Activated naive CD4-positive, alpha-beta T cell treated with anti-CD3 and anti-CD28 coated beads, Interleukin-2, amount 50 U/mL, for 24 hours (primary cell): ENCODE measurements around the gene SLC22A13.
"Not testable (repeated sequence)": the region's sequence is repeated elsewhere in the genome, so short reads cannot be mapped to it uniquely, and the experiment has no call there.

Experiments used
- H3K27ac Mint-ChIP-seq: one replicate; pipeline ENCODE4 v1.8.0; 2021; ENCODE audit warnings: mild to moderate bottlenecking, mixed read lengths
- H3K27me3 Mint-ChIP-seq: one replicate; pipeline ENCODE4 v1.8.0; 2021; ENCODE audit warnings: mixed read lengths
- H3K36me3 Mint-ChIP-seq: one replicate; pipeline ENCODE4 v1.8.0; 2021; ENCODE audit warnings: mixed read lengths
- H3K4me1 Mint-ChIP-seq: one replicate; pipeline ENCODE4 v1.8.0; 2021; ENCODE audit warnings: mixed read lengths
- H3K4me3 Mint-ChIP-seq: one replicate; pipeline ENCODE4 v1.8.0; 2021; ENCODE audit warnings: mild to moderate bottlenecking, mixed read lengths
- H3K9me3 Mint-ChIP-seq: one replicate; pipeline ENCODE4 v1.8.0; 2021; ENCODE audit warnings: mixed read lengths

Gene SLC22A13

DNA sequence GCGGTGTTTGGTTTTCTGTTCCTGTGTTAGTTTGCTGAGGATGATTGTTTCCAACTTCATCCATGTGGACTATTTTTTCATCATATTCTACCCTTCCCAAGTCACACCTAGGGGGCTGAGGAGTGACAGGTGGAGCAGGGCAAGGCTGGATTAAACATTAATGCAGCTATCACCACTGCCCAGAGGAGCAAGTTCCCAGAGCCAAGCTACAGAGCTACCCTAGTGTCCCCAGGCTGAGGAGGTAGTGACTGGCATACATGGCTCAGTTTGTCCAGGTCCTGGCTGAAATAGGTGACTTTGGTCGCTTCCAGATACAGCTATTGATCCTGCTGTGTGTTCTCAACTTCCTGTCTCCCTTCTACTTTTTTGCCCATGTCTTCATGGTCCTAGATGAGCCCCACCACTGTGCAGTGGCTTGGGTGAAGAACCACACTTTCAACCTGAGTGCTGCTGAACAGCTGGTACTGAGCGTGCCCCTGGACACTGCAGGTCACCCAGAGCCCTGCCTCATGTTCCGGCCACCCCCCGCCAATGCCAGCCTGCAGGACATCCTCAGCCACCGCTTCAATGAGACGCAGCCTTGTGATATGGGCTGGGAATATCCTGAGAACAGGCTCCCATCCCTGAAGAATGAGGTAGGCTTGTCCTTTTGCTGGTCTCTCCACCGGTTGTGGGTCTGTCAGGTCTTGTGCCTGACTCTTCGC lies at the start of gene SLC22A13:
SLC22A13 (plus strand) TSS at position 209 of the 704 bp plus-strand sequence; CDS start at position 258, 49 bp downstream.
- Mint-ChIP-seq H3K36me3 (peaks cover 5% of the 10 kb centered on the region), H3K27me3 (no peaks in the 10 kb centered on the region), H3K4me1 (peaks cover 21% of the 10 kb centered on the region), H3K27ac (no peak within 1 kb of the TSS), H3K4me3 (no peak within 1 kb of the TSS), H3K9me3 (no peaks in the 10 kb centered on the region)

- Mint-ChIP-seq H3K4me3 (no peak overlapping the region), H3K9me3 (no peaks in the 10 kb centered on the region), H3K27ac (no peak overlapping the region), H3K4me1 (peaks cover 24% of the 10 kb centered on the region), H3K27me3 (no peaks in the 10 kb centered on the region), H3K36me3 (peaks cover 15% of the 10 kb centered on the region)
Observed at GRCh38 chr3:38219609-38220197, 45.9 kb upstream of the SLC22A13 start.

GRCh38 chr3:38221005-38221404 lies 44.6 kb upstream of the SLC22A13 start:
- no peaks in the 10 kb centered on the region for H3K9me3 Mint-ChIP-seq
- no peak overlapping the region for H3K4me3 Mint-ChIP-seq
- peaks cover 18% of the 10 kb centered on the region for H3K4me1 Mint-ChIP-seq
- H3K27me3 Mint-ChIP-seq = no peaks in the 10 kb centered on the region
- peaks cover 19% of the 10 kb centered on the region for H3K36me3 Mint-ChIP-seq
- peak overlapping the region; percentile 11 for H3K27ac Mint-ChIP-seq

DNA sequence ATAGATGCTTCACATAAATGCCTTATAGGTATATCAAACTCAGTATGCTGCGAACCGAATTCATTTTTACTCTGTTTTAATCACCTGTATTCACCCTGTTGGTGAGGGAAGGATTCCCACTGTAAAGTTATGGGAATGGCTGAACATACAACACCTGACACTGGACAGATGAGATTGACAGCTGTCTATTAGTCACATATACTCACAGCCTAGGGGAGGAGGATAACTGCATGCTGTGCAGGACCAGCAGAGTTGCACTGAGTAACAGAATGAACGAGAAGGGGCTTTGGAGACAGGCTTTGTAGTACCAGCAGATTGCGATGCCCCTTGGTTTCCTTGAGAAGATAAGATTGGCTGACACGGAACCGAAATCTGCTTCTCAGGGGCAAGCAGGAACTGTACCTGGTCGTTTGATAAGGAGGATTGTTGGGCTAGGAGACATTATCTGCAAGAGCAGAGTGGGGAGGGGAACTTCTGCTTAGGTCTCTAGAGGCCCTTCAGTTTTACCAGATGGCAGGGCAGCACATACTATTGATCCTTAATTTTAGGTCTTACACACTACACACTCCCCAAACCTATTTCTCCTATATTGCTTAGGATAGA lies 43.5 kb upstream of the SLC22A13 start:
- Mint-ChIP-seq H3K27me3 (no peaks in the 10 kb centered on the region), H3K36me3 (peaks cover 15% of the 10 kb centered on the region), H3K4me1 (peaks cover 18% of the 10 kb centered on the region), H3K9me3 (no peaks in the 10 kb centered on the region), H3K4me3 (no peak overlapping the region), H3K27ac (peak overlapping the region; percentile 18)

GRCh38 chr3:38224357-38224756 lies 41.3 kb upstream of the SLC22A13 start:
- H3K4me1 Mint-ChIP-seq = peaks cover 8% of the 10 kb centered on the region
- no peaks in the 10 kb centered on the region for H3K27me3 Mint-ChIP-seq
- H3K27ac Mint-ChIP-seq = no peak overlapping the region
- no peak overlapping the region for H3K4me3 Mint-ChIP-seq
- no peaks in the 10 kb centered on the region for H3K9me3 Mint-ChIP-seq
- peaks cover 19% of the 10 kb centered on the region for H3K36me3 Mint-ChIP-seq

DNA sequence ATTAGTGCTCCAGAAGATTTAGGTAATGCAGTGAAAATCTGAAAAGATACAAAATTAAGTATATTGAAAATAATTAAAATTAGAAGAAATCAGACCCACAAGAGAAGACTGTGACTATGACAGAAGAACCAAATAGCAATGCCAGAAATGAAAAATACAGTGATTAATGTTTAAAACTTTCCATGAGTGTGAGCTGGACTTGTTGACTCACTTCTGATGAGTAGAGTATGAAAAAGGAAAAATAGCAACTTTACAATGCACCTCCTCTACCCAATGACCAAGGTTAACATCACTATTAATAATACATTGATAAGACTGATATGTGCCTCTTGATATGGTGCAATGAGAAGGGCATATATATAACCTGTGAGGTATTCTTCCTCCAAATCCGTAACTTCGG lies 39.3 kb upstream of the SLC22A13 start:
- Mint-ChIP-seq H3K4me3 (no peak overlapping the region), H3K27me3 (no peaks in the 10 kb centered on the region), H3K4me1 (no peaks in the 10 kb centered on the region), H3K9me3 (no peaks in the 10 kb centered on the region), H3K36me3 (peaks cover 23% of the 10 kb centered on the region), H3K27ac (no peak overlapping the region)

DNA sequence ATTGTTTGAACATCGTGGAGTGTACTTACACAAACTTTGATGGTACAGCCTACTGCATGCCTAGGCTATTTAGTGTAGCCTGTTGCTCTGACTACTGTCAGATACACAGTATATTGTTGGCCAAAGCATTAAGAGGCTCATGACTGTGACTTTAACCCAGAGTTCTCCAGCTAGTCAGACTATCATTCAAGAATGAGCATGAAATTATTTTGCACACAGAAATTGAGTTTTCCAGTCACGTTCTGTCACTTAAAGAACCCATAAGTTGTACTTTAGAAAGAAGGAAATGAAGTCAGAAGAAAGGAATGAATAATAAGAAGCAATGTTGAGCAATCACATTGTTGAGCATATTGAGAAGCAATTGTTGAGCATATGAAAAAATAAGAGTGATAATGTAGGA lies 37.6 kb upstream of the SLC22A13 start:
- Mint-ChIP-seq H3K4me1 (no peaks in the 10 kb centered on the region), H3K9me3 (no peaks in the 10 kb centered on the region), H3K4me3 (no peak overlapping the region), H3K36me3 (peaks cover 22% of the 10 kb centered on the region), H3K27me3 (no peaks in the 10 kb centered on the region), H3K27ac (no peak overlapping the region)

DNA sequence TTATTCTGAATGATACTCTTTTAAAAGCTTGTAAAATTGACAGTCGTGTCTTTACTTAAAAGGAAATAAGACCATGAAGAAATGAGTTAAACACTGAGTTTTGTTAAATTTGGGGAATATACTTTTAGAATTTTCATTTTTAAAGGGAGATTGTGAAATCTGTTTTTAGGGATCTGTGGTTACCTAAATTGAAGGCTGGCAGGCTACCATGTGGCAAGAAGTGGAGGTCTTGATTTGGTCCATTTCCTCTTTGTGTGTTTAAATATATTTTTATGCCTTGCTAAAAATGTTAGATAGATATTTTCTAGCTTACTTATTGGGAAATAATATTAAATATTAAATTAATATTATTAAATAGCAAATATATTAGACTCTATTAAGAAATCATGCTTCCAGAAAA lies 36.6 kb upstream of the SLC22A13 start:
- peaks cover 29% of the 10 kb centered on the region for H3K36me3 Mint-ChIP-seq
- no peaks in the 10 kb centered on the region for H3K4me1 Mint-ChIP-seq
- H3K27ac Mint-ChIP-seq = no peak overlapping the region

GRCh38 chr3:38232701-38233100 lies 32.9 kb upstream of the SLC22A13 start:
- Mint-ChIP-seq H3K36me3 (peaks cover 48% of the 10 kb centered on the region), H3K9me3 (peaks cover 16% of the 10 kb centered on the region), H3K27me3 (no peaks in the 10 kb centered on the region), H3K4me3 (no peak overlapping the region), H3K4me1 (no peaks in the 10 kb centered on the region), H3K27ac (no peak overlapping the region)

More for the DNA sequence above, 36.6 kb upstream of the SLC22A13 start:
- Mint-ChIP-seq H3K27me3 (no peaks in the 10 kb centered on the region), H3K4me3 (no peak overlapping the region), H3K9me3 (no peaks in the 10 kb centered on the region)

DNA sequence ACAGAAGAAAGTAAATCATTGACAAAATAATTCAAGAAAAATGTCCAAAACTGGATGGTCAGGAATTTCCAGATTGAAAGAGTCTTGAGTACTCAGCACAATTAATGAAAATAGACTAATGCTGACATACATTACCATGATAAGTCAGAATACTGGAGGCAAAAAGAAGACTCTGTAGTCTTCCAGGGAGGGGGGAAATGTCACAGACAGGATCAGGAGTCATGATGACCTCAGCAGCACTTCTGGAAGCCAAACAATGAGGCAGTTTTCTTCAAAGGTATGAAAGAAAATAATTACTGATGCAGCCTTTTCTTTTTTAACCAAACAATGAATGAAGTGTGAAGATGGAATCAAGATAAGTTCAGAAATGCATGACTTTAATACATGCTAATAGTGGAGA lies 30.1 kb upstream of the SLC22A13 start:
- peak overlapping the region; percentile 26 for H3K27ac Mint-ChIP-seq
- peaks cover 69% of the 10 kb centered on the region for H3K36me3 Mint-ChIP-seq
- no peak overlapping the region for H3K4me3 Mint-ChIP-seq
- H3K9me3 Mint-ChIP-seq = peaks cover 19% of the 10 kb centered on the region
- no peaks in the 10 kb centered on the region for H3K4me1 Mint-ChIP-seq
- no peaks in the 10 kb centered on the region for H3K27me3 Mint-ChIP-seq

DNA sequence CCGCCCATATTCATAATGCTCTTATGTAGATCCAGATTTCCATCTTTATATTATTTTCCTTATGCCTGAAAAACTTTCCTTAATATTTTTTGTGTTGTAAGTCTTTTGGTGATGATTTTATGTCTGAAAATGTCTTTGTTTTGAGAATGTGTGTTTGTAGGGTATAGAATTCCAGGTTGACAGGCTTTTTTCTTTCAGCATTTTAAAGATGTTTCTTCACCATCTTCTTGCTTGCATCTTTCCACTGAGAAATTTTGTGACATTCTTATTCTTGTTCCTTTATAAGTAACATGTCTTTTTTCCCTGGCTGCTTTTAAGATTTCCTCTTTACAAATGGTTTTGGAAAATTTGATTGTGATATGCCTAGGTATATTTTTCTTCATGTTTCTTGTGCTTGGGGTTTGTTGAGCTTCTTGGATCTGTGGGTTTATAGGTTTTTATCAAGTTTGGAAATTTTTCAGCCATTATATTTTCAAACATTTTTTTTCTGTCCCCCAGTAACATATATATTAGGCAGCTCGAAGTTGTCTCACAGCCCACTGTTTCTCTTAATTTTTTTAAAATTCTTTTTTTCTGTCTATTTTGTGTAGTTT lies 27.1 kb upstream of the SLC22A13 start:
- Mint-ChIP-seq H3K27me3 (no peaks in the 10 kb centered on the region), H3K4me1 (no peaks in the 10 kb centered on the region), H3K36me3 (peaks cover 68% of the 10 kb centered on the region), H3K27ac (no peak overlapping the region), H3K4me3 (no peak overlapping the region), H3K9me3 (peaks cover 19% of the 10 kb centered on the region)

- H3K27me3 Mint-ChIP-seq, H3K9me3 Mint-ChIP-seq, H3K4me3 Mint-ChIP-seq, H3K27ac Mint-ChIP-seq, H3K4me1 Mint-ChIP-seq: not testable (repeated sequence)
- H3K36me3 Mint-ChIP-seq = peaks cover 34% of the 10 kb centered on the region
Observed at GRCh38 chr3:38242812-38243211, 22.8 kb upstream of the SLC22A13 start.

DNA sequence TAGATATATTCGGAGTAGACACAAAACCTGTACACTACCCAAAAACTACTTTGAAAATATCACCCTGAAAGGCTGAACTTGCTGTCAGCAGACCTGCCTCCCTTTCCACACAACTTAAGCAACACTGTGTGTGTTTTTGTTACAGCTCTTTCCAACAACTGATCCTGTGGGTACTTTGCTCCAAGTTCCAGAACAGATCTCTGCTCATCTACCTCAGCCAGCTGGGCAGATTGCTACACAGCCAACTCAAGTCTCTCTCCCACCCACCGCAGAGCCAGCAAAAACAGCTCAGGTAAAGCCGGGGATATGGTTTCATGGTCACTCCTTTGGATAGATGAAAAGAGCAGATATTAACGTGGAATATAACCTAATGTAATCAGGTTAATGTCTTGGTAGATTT lies 19.7 kb upstream of the SLC22A13 start:
- Mint-ChIP-seq H3K27me3 (no peaks in the 10 kb centered on the region), H3K4me3 (no peak overlapping the region), H3K4me1 (peaks cover 7% of the 10 kb centered on the region), H3K27ac (no peak overlapping the region), H3K9me3 (no peaks in the 10 kb centered on the region), H3K36me3 (peaks cover 14% of the 10 kb centered on the region)

- no peaks in the 10 kb centered on the region for H3K9me3 Mint-ChIP-seq
- peaks cover 7% of the 10 kb centered on the region for H3K4me1 Mint-ChIP-seq
- no peak overlapping the region for H3K4me3 Mint-ChIP-seq
- peaks cover 13% of the 10 kb centered on the region for H3K36me3 Mint-ChIP-seq
- peak overlapping the region; percentile 66 for H3K27ac Mint-ChIP-seq
- H3K27me3 Mint-ChIP-seq = no peaks in the 10 kb centered on the region
Observed at GRCh38 chr3:38247366-38248035, 18.1 kb upstream of the SLC22A13 start.

DNA sequence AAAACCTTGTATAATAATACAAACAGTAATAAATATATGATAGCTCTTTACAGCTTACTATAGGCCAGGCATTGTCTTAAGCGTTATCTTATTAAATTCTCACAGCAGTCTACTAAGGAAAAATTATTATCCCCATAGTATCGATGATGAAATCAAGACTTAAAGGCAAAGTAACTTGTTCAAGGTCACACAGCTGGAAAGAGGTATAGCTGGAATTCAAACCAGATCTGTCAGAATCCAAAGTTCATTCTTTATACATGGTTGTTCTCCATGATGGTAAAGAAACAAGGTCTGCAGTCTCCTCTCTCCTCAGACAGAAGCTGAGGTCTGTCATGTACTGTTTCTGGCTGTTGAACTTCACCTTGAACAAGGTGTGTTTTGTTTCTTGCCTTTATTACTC lies 15.4 kb upstream of the SLC22A13 start:
- no peak overlapping the region for H3K4me3 Mint-ChIP-seq
- no peaks in the 10 kb centered on the region for H3K9me3 Mint-ChIP-seq
- no peak overlapping the region for H3K27ac Mint-ChIP-seq
- H3K27me3 Mint-ChIP-seq = no peaks in the 10 kb centered on the region
- H3K36me3 Mint-ChIP-seq = peaks cover 13% of the 10 kb centered on the region
- H3K4me1 Mint-ChIP-seq = peaks cover 9% of the 10 kb centered on the region
